ENCODE data around the gene LRP1B. TPM values are rescaled to one million over a fixed set of nuclear protein-coding genes. Genes with fewer than 3 reads are reported as not detected.

The LRP1B gene
- total and polyA plus RNA-seq, 2 of the 8 experiments (the other 6 are each of a cell fraction or from before 2014, with no cell fraction given): 0.03 TPM; not detected in 1

DNA sequence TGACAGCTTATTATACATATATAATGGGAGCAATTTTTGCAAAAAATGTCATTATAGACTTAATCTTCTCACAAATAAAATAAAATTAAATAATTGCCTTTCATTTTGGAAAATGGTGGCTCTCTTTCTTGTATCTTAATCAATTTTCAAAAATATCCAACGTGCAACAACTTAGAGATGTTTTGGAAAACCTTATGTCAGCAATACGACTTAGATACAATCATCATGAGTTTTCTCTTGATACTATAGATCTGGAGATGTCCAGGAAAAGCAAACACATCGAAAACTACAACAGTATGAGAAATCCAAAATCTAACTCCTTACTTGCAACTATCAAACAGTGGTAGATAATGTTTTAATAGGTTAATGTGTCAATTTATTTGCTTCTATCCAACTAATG, 1529.0 kb downstream of the LRP1B start:
- Histone ChIP-seq H3K27ac (ENCODE audit: low read depth, low read length) (no peak overlapping the region), H3K4me2 (ENCODE audit: insufficient read depth in 1 of 2, low read depth in 2 of 2, low read length in 2 of 2) (no peak overlapping the region), H2AFZ (ENCODE audit: low read length) (no peak overlapping the region), H4K8ac (ENCODE audit: extremely low read depth, insufficient read depth, low read length) (no peak overlapping the region), H4K20me1 (replicated peaks in 1 of 2; ENCODE audit: control insufficient read depth in 1 of 2, insufficient read depth in 2 of 2, low read length in 2 of 2) (no peaks in the 10 kb centered on the region), H2AK5ac (ENCODE audit: low read depth, low read length) (no peak overlapping the region), H3K79me1 (ENCODE audit: low read depth, low read length) (no peaks in the 10 kb centered on the region), H3K36me3 (ENCODE audit: control insufficient read depth in 2 of 4, insufficient read depth in 4 of 4, low read length in 3 of 4) (no peaks in the 10 kb centered on the region), H3K14ac (ENCODE audit: insufficient read length) (no peak overlapping the region), H3K4me3 (ENCODE audit: extremely low read depth in 1 of 4, insufficient read depth in 2 of 4, low read depth in 3 of 4, low read length in 4 of 4) (no peak overlapping the region), H2BK120ac (replicated peaks; ENCODE audit: low read depth, low read length) (no peak overlapping the region), H3K23ac (ENCODE audit: insufficient read length) (no peak overlapping the region), H2BK15ac (ENCODE audit: low read length) (no peak overlapping the region), H3K56ac (replicated peaks; ENCODE audit: insufficient read length, low read depth, low read length) (no peak overlapping the region), H3K9me3 (ENCODE audit: insufficient read depth in 2 of 2, low read depth in 1 of 2, low read length in 1 of 2) (no peaks in the 10 kb centered on the region), H3K23me2 (ENCODE audit: low read depth, low read length) (no peaks in the 10 kb centered on the region), H3K4me1 (replicated peaks in 1 of 4; ENCODE audit: control insufficient read depth in 3 of 4, insufficient read depth in 4 of 4, low read length in 3 of 4) (no peaks in the 10 kb centered on the region), H2BK12ac (ENCODE audit: low read depth, low read length) (no peak overlapping the region), H3K9ac (replicated peaks in 1 of 4; ENCODE audit: extremely low read depth in 1 of 4, low read depth in 3 of 4, low read length in 3 of 4) (no peak overlapping the region), H4K91ac (replicated peaks; ENCODE audit: insufficient read length, low read length) (no peak overlapping the region), H4K5ac (ENCODE audit: insufficient read length, low read depth, low read length) (no peak overlapping the region), H2BK20ac (ENCODE audit: low read length) (no peak overlapping the region), H3K79me2 (ENCODE audit: control insufficient read depth in 1 of 2, insufficient read depth in 2 of 2, low read length in 2 of 2) (no peaks in the 10 kb centered on the region), H3K27me3 (replicated peaks in 1 of 4; ENCODE audit: control insufficient read depth in 3 of 4, extremely low read depth in 1 of 4, insufficient read depth in 3 of 4, low read length in 3 of 4) (no peaks in the 10 kb centered on the region), H2BK5ac (ENCODE audit: low read depth, low read length) (no peak overlapping the region), H3K18ac (ENCODE audit: extremely low read depth, low read length) (no peak overlapping the region), H3K4ac (replicated peaks; ENCODE audit: insufficient read length, low read depth, low read length) (no peak overlapping the region)
- 92% methylated on average over 3 of the region's 3 CpGs; no CpG with 5 or more reads in 1 of the 2 experiments for WGBS, 2 experiments (ENCODE audit: extremely low coverage in 1 of 2, insufficient coverage in 1 of 2, insufficient read length in 1 of 2, insufficient replicate concordance in 2 of 2, low coverage in 1 of 2, low lambda C conversion rate in 2 of 2, missing lambda C conversion rate in 1 of 2)
- DNase-seq (ENCODE audit: low read depth in 1 of 2, low spot score in 2 of 2): no peak
- ChIA-PET POLR2A (ENCODE audit: partially characterized antibody) (no interaction called here), CTCF (ENCODE audit: partially characterized antibody) (interaction anchor here (0.7 kb wide), 1 partner anchor 273 kb away, joined by 3 read pairs; no protein-coding TSS in a partner anchor)
- TF ChIP-seq RNF2 (IDR thresholded peaks at IDR 0.05; ENCODE audit: borderline replicate concordance, low read depth, low read length, missing control alignments, poor library complexity, severe bottlenecking): no peak
- no peak for FAIRE-seq

Data from H1 (cell line).